ENCODE results near the gene PHLDB3.
"Not testable (repeated sequence)": the region's sequence is repeated elsewhere in the genome, so short reads cannot be mapped to it uniquely, and the experiment has no call there.

PHLDB3 gene

GRCh38 chr19:43439032-43439708, 65.4 kb downstream of the PHLDB3 start:
- DNase-seq = peak; percentile 32 to 37

- peak in 1 of 2 experiments; percentile 6 for DNase-seq
Observed at GRCh38 chr19:43438291-43439031, 66.1 kb downstream of the PHLDB3 start.

DNA sequence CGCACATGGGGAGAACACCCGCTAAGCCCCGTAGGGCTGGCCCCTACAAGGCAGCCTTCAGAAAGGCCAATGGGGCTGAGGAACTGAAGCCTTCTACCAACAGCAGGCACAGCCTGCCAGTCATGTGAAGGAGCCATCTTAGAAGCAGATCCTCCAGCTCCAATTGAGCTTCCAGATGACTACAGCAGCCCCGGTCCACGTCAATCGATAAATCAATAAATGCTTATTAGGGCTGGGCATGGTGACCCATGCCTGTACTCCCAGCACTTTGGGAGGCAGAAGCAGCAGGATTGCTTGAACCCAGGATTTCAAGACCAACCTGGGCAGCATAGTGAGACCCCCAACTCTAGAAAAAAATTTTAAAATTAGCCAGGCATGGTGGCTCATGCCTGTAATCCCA, 66.8 kb downstream of the PHLDB3 start:
- no peak for DNase-seq

- not testable (repeated sequence) for DNase-seq
Observed at GRCh38 chr19:43437284-43437683, 67.3 kb downstream of the PHLDB3 start.

DNA sequence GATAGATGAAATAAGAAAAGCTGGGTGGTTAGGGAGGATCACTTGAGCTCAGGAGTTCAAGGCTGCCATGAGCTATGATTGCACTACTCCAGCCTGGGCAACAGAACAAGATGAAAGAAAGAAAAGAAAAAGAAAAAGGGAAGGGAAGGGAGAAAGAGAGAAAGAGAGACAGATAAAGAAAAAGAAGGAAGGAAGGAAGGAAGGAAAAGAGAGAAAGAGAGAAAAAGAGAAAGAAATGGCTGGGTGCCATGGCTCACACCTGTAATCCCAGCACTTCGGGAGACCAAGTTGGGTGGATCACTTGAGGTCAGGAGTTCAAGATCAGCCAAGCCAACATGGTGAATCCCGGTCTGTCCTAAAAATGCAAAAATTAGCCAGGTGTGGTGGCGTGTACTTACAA, 68.8 kb downstream of the PHLDB3 start:
- no peak for DNase-seq

- no peak for DNase-seq
Observed at GRCh38 chr19:43433689-43434088, 70.9 kb downstream of the PHLDB3 start.

GRCh38 chr19:43433358-43433673, 71.2 kb downstream of the PHLDB3 start:
- DNase-seq = no peak

DNA sequence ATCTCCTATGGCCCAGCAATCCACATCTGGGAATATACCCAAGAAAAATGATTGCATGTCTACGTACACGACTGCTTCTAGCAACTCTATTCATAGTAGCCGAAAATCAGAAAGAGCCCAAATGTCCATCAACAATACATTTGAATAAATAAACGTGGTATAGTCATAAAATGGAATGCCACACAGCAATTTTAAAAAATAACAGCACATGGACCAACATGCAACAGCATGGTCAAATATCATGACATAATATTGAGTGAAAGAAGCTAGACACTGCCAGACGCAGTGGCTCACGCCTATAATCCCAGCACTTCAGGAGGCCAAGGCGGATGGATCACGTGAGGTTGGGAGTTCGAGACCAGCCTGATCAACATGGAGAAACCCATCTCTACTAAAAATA, 73.6 kb downstream of the PHLDB3 start:
- DNase-seq = no peak

- DNase-seq = no peak
Observed at GRCh38 chr19:43430142-43430710, 74.3 kb downstream of the PHLDB3 start.

- DNase-seq = no peak
Observed at GRCh38 chr19:43429395-43429794, 75.2 kb downstream of the PHLDB3 start.

- DNase-seq = peak; percentile 71 to 81
Observed at GRCh38 chr19:43425567-43426392, 78.8 kb downstream of the PHLDB3 start.

Data from Kasumi-1 (cell line).